Sigmoid colon (tissue), 4 donors: ENCODE results near the gene PPL.
"Not testable (repeated sequence)": the region's sequence is repeated elsewhere in the genome, so short reads cannot be mapped to it uniquely, and the experiment has no call there.

Experiments
- EP300 ChIP-seq, 4 donors: sonication (generic); formaldehyde crosslinking; IDR thresholded peaks; one replicate each; pipeline ENCODE4 v1.6.1; 2017; ENCODE audit warnings: antibody characterized with exemption in 4 of 4
- POLR2A ChIP-seq, 2 donors: fragments of 450-650 bp; IDR thresholded peaks; one replicate each; pipeline ENCODE4 v1.6.1; 2016; ENCODE audit warnings: antibody characterized with exemption in 2 of 2, mild to moderate bottlenecking in 2 of 2, moderate library complexity in 2 of 2
- POLR2AphosphoS5 ChIP-seq, 4 donors: sonication (generic); formaldehyde crosslinking; IDR thresholded peaks; one replicate each; pipeline ENCODE4 v1.6.1; 2017; ENCODE audit warnings: antibody characterized with exemption in 4 of 4
- TF ChIP-seq, protein P1 (sequence below), 4 experiments: fragments of 450-650 bp in 3 of 4; fragments of 200-600 bp in 1 of 4; IDR thresholded peaks; one replicate each; pipeline ENCODE4 v1.5.1; 2016 to 2019; ENCODE audit warnings: antibody characterized with exemption in 4 of 4, mild to moderate bottlenecking in 3 of 4, moderate library complexity in 2 of 4

DNA sequence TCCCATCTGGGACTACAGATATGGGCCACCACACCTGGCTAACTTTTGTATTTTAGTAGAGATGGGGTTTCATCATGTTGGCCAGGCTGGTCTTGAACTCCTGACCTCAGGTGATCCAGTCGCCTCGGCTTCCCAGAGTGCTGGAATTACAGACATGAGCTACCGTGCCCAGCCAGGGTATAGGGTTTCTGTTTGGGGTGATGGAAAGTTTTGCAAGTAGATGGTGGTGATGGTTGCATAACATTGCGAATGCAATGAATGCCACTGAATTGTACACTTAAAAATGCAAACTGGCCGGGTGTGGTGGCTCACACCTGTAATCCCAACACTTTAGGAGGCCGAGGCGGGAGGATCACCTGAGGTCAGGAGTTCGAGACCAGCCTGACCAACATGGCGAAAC lies 40.2 kb downstream of the PPL start:
- TF ChIP-seq, protein P1, sequence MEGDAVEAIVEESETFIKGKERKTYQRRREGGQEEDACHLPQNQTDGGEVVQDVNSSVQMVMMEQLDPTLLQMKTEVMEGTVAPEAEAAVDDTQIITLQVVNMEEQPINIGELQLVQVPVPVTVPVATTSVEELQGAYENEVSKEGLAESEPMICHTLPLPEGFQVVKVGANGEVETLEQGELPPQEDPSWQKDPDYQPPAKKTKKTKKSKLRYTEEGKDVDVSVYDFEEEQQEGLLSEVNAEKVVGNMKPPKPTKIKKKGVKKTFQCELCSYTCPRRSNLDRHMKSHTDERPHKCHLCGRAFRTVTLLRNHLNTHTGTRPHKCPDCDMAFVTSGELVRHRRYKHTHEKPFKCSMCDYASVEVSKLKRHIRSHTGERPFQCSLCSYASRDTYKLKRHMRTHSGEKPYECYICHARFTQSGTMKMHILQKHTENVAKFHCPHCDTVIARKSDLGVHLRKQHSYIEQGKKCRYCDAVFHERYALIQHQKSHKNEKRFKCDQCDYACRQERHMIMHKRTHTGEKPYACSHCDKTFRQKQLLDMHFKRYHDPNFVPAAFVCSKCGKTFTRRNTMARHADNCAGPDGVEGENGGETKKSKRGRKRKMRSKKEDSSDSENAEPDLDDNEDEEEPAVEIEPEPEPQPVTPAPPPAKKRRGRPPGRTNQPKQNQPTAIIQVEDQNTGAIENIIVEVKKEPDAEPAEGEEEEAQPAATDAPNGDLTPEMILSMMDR (IDR thresholded peaks at IDR 0.05), result not testable (repeated sequence)
- TF ChIP-seq POLR2AphosphoS5, POLR2A, EP300 (IDR thresholded peaks at IDR 0.05): not testable (repeated sequence)
